Fibroblast of lung (primary cell): ENCODE measurements around the gene FIZ1.

Experiments used
- EZH2 ChIP-seq: IDR thresholded peaks from 2 replicates; pipeline ENCODE4 v1.5.1; 2012; ENCODE audit warnings: low read length, control low read depth, mild to moderate bottlenecking; ENCODE audit errors: missing control alignments
- TF ChIP-seq, protein P1 (sequence below), 2 donors: IDR thresholded peaks in 1 of 2; conservative IDR thresholded peaks in 1 of 2; 1 replicate in 1 of 2; 2 replicates in 1 of 2; pipeline ENCODE4 v1.5.1; 2011 to 2012; ENCODE audit warnings: low read length in 2 of 2, control low read depth in 1 of 2, inconsistent platforms in 1 of 2, low read depth in 1 of 2, mild to moderate bottlenecking in 1 of 2

DNA sequence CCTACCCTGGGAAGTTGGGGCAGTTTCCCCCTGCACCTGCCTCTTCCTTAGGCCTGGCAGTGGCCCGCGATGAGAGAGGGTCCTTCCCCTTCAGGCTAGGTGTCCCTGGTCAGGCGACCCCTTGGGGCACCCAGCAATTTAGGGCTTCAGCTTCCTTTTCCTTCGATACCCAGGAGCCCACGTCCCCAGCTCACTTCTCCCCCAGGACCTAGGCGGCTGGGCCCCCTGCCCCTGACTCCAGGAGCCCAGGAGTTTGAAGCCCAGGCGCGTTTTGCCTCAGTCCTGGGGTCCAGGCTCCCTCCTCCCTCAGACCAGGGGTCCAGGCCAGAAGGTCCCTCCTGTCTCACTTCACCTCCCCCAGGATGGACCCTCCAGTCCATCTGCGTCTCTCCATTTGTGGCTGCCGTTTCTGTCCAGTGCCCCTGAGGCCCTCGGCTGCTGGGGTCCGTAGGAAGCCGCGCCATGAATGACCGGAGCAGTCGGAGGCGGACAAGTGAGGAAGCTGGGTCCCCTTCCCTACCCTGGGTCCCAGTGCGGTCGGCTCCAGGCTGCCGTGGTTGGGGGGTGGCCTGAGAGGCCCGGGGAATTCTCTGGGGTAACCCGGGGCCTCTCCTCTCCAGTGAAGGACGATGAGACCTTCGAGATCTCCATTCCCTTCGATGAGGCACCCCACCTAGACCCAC lies 49.4 kb upstream of the FIZ1 start:
- TF ChIP-seq, protein P1, sequence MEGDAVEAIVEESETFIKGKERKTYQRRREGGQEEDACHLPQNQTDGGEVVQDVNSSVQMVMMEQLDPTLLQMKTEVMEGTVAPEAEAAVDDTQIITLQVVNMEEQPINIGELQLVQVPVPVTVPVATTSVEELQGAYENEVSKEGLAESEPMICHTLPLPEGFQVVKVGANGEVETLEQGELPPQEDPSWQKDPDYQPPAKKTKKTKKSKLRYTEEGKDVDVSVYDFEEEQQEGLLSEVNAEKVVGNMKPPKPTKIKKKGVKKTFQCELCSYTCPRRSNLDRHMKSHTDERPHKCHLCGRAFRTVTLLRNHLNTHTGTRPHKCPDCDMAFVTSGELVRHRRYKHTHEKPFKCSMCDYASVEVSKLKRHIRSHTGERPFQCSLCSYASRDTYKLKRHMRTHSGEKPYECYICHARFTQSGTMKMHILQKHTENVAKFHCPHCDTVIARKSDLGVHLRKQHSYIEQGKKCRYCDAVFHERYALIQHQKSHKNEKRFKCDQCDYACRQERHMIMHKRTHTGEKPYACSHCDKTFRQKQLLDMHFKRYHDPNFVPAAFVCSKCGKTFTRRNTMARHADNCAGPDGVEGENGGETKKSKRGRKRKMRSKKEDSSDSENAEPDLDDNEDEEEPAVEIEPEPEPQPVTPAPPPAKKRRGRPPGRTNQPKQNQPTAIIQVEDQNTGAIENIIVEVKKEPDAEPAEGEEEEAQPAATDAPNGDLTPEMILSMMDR (conservative IDR thresholded peaks at IDR 0.05 in 1 of 2, IDR thresholded peaks at IDR 0.05 in 1 of 2; ENCODE audit: low read depth in 1 of 2, low read length in 2 of 2) = no peak
- TF ChIP-seq EZH2 = no peak
